Measurements from ENCODE around the gene TBC1D3L.
"Not testable (repeated sequence)": the region's sequence is repeated elsewhere in the genome, so short reads cannot be mapped to it uniquely, and the experiment has no call there.

The TBC1D3L gene

GRCh38 chr17:37988960-37989359, at the start of gene TBC1D3L:
Gene TBC1D3L (minus strand): TSS chr17:37989060. CDS start chr17:37987520, 1,540 bp downstream.
- not testable (repeated sequence) for H3K4me3 Mint-ChIP-seq; H3K4me1 Mint-ChIP-seq; H3K27ac Mint-ChIP-seq (ENCODE audit: low read depth); H3K36me3 Mint-ChIP-seq (ENCODE audit: insufficient read depth); H3K9me3 Mint-ChIP-seq; ATAC-seq (replicated peaks; ENCODE audit: extremely low read depth, poor library complexity, severe bottlenecking); DNase-seq (ENCODE audit: low spot score in 2 of 2); H3K27me3 Mint-ChIP-seq

DNA sequence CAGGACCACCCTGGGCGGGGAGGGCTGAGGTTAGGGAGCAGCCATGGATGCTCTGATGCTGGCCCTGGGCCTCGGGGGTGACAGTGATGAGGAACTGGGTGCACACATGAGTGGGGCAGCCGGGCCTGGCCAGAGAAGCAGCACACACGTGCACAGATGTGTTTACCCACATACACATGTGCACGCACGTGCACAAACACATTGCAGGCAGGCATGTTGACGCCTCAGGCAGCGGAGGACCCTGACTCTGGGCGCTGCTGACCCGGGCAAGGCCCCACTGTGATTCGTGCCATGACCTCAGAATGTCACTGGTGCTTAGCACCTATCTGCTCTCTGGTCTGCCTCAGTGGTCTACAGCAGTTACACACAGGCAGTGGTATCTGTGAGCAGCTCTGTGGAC, 14.8 kb upstream of the TBC1D3L start, which contains the start of gene TBC1D3D:
TSS of gene TBC1D3D (plus strand) at position 301 of the 400 bp plus-strand sequence. CDS start 1,585 bp downstream, outside the sequence.
- H3K27me3 Mint-ChIP-seq = not testable (repeated sequence)

More for the DNA sequence above, 14.8 kb upstream of the TBC1D3L start, which contains the start of gene TBC1D3D:
- DNase-seq (ENCODE audit: low spot score in 2 of 2); H3K4me1 Mint-ChIP-seq; H3K27ac Mint-ChIP-seq (ENCODE audit: low read depth); H3K9me3 Mint-ChIP-seq; ATAC-seq (replicated peaks; ENCODE audit: extremely low read depth, poor library complexity, severe bottlenecking); H3K36me3 Mint-ChIP-seq (ENCODE audit: insufficient read depth); H3K4me3 Mint-ChIP-seq: not testable (repeated sequence)

Measured in central memory CD8-positive, alpha-beta T cell (primary cell).